D721Med (cell line): ENCODE data around the gene DRGX.
A peak's percentile ranks its signal among the peaks of the same experiment; 100 is the strongest.

Source experiments
- DNase-seq: peaks from one replicate; pipeline ENCODE4 v3.0.0; 2011; ENCODE audit warnings: low spot score; ENCODE audit not compliant: insufficient read length
- FAIRE-seq: peaks from 2 replicates; lab custom pipeline; 2011; peaks lifted over from hg19 to GRCh38; lab: Jason Lieb, UNC
- TF ChIP-seq, protein P1 (sequence below): IDR thresholded peaks from 2 replicates; pipeline ENCODE4 v1.5.1; 2012; ENCODE audit warnings: mild to moderate bottlenecking, control low read depth; ENCODE audit not compliant: insufficient read depth; ENCODE audit errors: missing control alignments

The DRGX gene

DNA sequence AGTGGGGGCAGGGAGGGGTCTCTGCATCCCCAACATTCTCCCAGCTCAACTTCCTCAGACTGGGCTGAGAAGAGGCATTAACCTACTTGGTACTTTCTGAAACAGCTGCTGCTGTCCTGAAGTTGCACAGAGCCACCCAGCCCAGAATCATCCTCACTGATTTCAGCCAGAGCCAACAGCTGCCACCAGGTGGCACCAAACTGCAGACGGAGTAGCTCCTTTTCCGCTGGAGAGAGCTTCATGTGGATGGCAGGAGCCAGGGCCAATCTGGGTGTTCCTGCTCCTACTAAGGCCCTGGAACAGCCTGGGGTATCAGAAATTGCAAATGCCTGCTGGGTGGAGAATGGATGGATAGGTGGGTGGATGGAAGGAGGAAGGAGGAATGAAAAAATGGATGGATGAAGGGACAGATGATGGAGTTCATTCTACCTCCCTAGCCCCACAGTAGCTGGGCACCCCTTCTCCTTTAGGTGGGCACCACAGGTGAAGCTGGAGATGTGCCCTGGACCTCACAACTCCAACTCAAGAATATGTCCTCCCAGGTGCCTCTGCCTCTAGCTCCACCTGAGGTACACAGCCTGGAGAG lies 11.8 kb upstream of the DRGX start:
- TF ChIP-seq, protein P1, sequence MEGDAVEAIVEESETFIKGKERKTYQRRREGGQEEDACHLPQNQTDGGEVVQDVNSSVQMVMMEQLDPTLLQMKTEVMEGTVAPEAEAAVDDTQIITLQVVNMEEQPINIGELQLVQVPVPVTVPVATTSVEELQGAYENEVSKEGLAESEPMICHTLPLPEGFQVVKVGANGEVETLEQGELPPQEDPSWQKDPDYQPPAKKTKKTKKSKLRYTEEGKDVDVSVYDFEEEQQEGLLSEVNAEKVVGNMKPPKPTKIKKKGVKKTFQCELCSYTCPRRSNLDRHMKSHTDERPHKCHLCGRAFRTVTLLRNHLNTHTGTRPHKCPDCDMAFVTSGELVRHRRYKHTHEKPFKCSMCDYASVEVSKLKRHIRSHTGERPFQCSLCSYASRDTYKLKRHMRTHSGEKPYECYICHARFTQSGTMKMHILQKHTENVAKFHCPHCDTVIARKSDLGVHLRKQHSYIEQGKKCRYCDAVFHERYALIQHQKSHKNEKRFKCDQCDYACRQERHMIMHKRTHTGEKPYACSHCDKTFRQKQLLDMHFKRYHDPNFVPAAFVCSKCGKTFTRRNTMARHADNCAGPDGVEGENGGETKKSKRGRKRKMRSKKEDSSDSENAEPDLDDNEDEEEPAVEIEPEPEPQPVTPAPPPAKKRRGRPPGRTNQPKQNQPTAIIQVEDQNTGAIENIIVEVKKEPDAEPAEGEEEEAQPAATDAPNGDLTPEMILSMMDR = peak; percentile 88
- FAIRE-seq = no peak
- DNase-seq = peak; percentile 62

DNA sequence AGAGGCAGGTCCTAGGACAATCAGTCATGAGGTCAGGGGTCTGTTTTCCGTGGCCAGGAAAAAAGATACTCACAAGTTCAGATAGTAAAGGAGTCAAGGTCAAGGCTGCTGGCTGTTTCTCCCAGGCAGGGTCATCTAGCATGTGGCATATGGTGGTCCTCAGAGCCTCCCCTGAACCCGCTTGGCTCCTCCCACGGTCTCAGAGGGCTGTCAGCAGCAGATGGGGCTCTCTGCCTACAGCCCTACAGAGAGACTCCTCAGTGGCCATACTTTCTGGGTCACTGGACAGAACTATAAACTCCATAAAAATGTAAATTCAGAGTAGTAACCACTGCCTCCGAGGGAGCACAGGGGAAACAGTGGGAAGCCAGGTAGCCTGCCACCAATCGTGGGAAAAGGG lies 11.3 kb upstream of the DRGX start:
- FAIRE-seq = no peak

DNA sequence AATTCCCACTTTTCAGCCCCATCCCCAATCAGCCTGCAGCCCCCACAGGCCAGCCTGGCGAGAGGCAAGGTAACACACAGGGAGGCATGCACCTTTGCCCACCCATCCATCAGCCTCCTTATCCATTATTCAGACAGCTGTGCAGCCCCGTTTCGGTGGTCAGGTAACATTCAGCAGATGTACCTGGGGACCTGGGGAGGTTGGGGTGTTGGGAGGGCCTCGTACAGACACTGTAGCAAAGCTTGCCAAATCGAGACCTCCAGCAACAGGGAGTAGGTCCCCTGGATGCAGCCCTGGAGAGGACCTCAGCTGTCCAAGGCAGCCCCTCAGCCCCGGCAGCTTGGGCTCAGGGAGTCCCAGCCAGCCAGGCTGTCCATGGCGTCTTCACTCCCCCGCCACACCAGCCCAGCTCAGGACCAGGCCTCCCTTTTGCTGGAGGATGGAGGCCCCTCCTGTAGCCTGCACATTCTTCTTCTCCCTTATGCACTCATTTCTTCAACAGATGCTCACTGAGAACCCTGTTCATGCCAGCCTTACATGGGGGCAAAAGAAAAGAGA lies 8.5 kb upstream of the DRGX start:
- TF ChIP-seq, protein P1 = no peak
- DNase-seq (no peak), FAIRE-seq (no peak)

More for the DNA sequence above, 11.3 kb upstream of the DRGX start:
- TF ChIP-seq, protein P1 = no peak
- DNase-seq = no peak

DNA sequence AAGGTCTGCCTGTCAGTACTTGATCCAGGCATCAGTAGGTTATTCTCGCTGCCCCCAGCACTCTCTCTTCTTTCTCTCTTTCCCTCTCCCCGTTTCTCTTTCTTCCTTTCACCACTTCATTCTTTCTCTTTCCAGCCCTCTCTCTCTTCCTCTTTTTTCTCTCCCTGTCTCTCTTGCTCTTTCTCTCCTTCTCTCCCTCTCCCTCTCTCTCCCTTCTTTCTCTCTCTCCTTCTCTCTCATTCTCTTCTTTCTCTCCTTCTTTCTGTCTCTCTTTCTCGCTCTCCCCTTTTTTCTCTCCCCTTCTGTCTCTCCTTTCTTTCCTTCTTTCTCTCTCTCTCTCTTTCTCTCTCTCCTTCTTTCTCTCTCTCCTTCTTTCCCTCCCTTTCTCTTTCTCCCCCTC lies 7.5 kb upstream of the DRGX start:
- TF ChIP-seq, protein P1 = no peak
- FAIRE-seq (no peak), DNase-seq (no peak)

DNA sequence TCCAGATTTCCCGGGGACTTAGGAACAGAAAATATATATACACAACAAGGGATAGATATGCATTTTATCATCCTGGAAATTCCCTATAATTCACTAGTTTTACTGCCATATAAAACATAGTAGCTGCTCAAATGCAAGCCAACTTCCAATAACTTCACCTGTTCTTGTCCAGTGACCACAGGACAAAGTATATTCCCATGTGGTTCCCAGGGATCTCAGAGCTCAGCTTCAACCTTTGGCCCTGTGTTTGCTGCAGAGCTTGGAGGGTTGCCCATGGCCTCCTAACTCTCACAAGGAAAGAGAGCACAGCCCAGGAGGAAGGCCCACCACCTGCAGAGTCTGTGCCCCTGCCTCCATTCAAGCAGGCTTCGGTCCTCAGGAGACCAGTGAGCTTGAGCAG lies 4.5 kb upstream of the DRGX start:
- FAIRE-seq = no peak

DNA sequence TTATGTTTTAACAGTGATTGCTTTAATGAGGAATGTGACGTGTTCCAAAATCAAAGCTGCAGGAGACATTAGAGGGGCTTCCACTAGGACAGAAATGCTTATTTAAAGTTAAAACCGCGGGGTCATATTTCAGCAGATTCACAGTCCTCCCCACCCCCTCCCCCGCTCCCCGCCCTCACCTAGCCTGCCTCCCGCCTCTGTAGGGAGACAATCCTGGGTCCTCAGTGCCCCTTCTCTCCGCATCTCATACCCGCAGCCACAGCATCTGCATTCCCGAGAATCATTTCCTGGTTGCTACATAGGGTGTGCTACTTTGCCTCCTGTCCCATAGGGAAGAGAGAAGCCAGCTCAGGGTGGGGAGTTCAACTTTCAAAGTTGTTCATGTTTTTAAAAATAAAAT lies 3.1 kb upstream of the DRGX start:
- FAIRE-seq (no peak), DNase-seq (no peak)
- TF ChIP-seq, protein P1 = no peak

More for the DNA sequence above, 4.5 kb upstream of the DRGX start:
- DNase-seq = no peak
- TF ChIP-seq, protein P1 = no peak

DNA sequence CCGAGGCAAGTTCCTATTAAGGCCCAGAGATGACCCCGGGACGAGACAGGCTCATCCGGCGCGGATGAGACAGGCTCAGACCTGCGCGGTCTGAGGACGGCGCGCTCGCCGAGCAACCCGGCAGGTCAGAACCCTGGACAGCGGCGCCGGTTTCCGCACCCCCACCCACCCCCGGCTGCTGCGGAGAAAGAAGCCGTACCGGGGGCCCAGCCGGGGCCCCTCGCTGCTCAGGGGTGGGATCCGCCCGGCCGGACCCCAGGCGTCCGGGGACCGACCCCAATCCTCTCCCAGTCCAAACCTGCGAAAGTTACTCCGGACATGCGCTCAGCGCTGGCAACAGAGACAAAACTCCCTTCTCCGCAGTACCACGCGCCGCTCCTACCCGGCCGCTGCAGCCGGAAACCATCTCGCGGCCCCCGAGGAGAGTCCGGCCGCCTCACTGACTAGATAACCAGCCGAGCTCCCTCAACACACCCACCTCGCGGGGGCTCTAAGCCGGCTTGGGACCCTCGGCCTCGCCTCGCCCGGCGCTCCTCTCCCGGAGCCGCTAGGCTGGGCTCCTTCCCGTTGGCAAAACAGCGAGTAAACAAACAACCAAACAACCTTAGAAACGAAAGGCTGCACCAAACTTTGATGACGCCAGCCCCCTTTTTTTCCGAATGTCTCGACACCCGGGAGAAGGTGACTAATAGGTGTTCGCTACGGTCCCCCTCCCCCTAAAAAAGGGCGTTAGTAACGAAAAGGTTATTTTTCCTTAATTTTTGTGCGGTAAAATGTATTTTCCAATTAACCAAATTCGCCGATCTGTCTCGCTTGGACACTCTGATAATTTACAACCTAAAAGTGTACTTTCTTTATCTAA lies 2.3 kb upstream of the DRGX start:
- FAIRE-seq (no peak), DNase-seq (no peak)
- TF ChIP-seq, protein P1 = no peak
